Adipose tissue (tissue), 3 donors: ENCODE data around the gene ATP6V1G2. TPM values are rescaled to one million over a fixed set of nuclear protein-coding genes. Genes with fewer than 3 reads are reported as not detected.
"Not testable (repeated sequence)": the region's sequence is repeated elsewhere in the genome, so short reads cannot be mapped to it uniquely, and the experiment has no call there.

ENCODE experiments used
- H3K27ac ChIP-seq: one replicate; pipeline ENCODE4 v1.5.1; 2013; ENCODE audit warnings: low read depth, low read length
- WGBS, 3 donors: extraction: QIAGEN DNeasy Blood & Tissue Kit; methylation state at CpG; one replicate each; pipeline ENCODE4 v1.1.7; 2013; 5-methylcytosine and 5-hydroxymethylcytosine counted together
- polyA plus RNA-seq, 3 donors: library from polyadenylated mRNA; stranded (reverse); fragments of 200-250 nt; gene quantifications; one replicate each; pipeline ENCODE4 v1.2.3, GENCODE V29; 2013
- donor health status: healthy with polysubstance abuse.
- donor health status: Bipolar disorder and iron deficiency.
- donor health status: healthy.

ATP6V1G2 gene
- 1 to 10 TPM in 1 of 3 donors, under 1 TPM in 2; 0.48 to 1.8 (median 0.81) TPM for polyA plus RNA-seq

- no peak within 1 kb of the TSS for H3K27ac ChIP-seq
- 7 to 12% (median 9%) methylated on average over 11 of the region's 11 CpGs for WGBS, 3 donors
These were observed at the start of gene ATP6V1G2 for GRCh38 chr6:31546339-31546957. Gene ATP6V1G2, minus strand, starts transcription at chr6:31546608. Its CDS starts 49 bp downstream, at chr6:31546559.

- 86 to 94% (median 88%) methylated on average over 7 of the region's 7 CpGs for WGBS, 3 donors
These were observed 46.0 kb upstream of the ATP6V1G2 start for GRCh38 chr6:31592396-31592771.

GRCh38 chr6:31590691-31591090 is 44.3 kb upstream of the ATP6V1G2 start:
- not testable (repeated sequence) for H3K27ac ChIP-seq
- 74 to 88% (median 83%) methylated on average over 5 of the region's 5 CpGs for WGBS, 3 donors

More at GRCh38 chr6:31592396-31592771, 46.0 kb upstream of the ATP6V1G2 start:
- H3K27ac ChIP-seq = no peak overlapping the region

GRCh38 chr6:31588871-31589650 is 42.7 kb upstream of the ATP6V1G2 start:
- no peak overlapping the region for H3K27ac ChIP-seq
- WGBS, 3 donors = 47 to 55% (median 49%) methylated on average over 9 of the region's 9 CpGs

- WGBS, 3 donors = 50 to 58% (median 57%) methylated on average over 12 of the region's 12 CpGs
- no peak overlapping the region for H3K27ac ChIP-seq
These were observed 41.7 kb upstream of the ATP6V1G2 start for GRCh38 chr6:31587791-31588777.

GRCh38 chr6:31586599-31587281 is 40.3 kb upstream of the ATP6V1G2 start:
- 43 to 46% (median 46%) methylated on average over 8 to 9 of the region's 9 CpGs for WGBS, 3 donors
- H3K27ac ChIP-seq = peak overlapping the region; percentile 17

GRCh38 chr6:31586008-31586407 is 39.6 kb upstream of the ATP6V1G2 start, which contains the start of gene LST1:
Gene LST1, plus strand, starts transcription at chr6:31586277. Its CDS starts 1,023 bp downstream, at chr6:31587300.
- H3K27ac ChIP-seq = peak within 1 kb of the TSS; percentile 17
- 29 to 50% (median 35%) methylated on average over 1 of the region's 1 CpG for WGBS, 3 donors

GRCh38 chr6:31585491-31585890 is 39.1 kb upstream of the ATP6V1G2 start:
- no peak overlapping the region for H3K27ac ChIP-seq
- WGBS, 3 donors = 58 to 64% (median 62%) methylated on average over 2 of the region's 2 CpGs

- 36 to 57% (median 50%) methylated on average over 2 to 3 of the region's 3 CpGs for WGBS, 3 donors
- H3K27ac ChIP-seq = no peak within 1 kb of the TSS
These were observed 35.8 kb upstream of the ATP6V1G2 start, which contains the start of gene LTB for GRCh38 chr6:31582230-31582643. Gene LTB, minus strand, starts transcription at chr6:31582424. Its CDS starts 7 bp downstream, at chr6:31582417.

GRCh38 chr6:31581434-31582229 is 35.2 kb upstream of the ATP6V1G2 start:
- no peak overlapping the region for H3K27ac ChIP-seq
- WGBS, 3 donors = 17 to 21% (median 20%) methylated on average over 21 of the region's 21 CpGs

- 0% methylated on average over 56 to 62 of the region's 62 CpGs for WGBS, 3 donors
- H3K27ac ChIP-seq = no peak overlapping the region
These were observed 34.5 kb upstream of the ATP6V1G2 start for GRCh38 chr6:31580807-31581433.

- WGBS, 3 donors = 27 to 34% (median 30%) methylated on average over 11 of the region's 11 CpGs
- no peak overlapping the region for H3K27ac ChIP-seq
These were observed 34.0 kb upstream of the ATP6V1G2 start for GRCh38 chr6:31580438-31580740.

GRCh38 chr6:31579546-31580437 is 33.4 kb upstream of the ATP6V1G2 start:
- 86 to 92% (median 86%) methylated on average over 8 of the region's 8 CpGs for WGBS, 3 donors
- no peak overlapping the region for H3K27ac ChIP-seq

- H3K27ac ChIP-seq = no peak overlapping the region
- 88 to 98% (median 90%) methylated on average over 3 of the region's 3 CpGs for WGBS, 3 donors
These were observed 32.7 kb upstream of the ATP6V1G2 start for GRCh38 chr6:31579119-31579505.

GRCh38 chr6:31578184-31579118 is 32.0 kb upstream of the ATP6V1G2 start:
- 71 to 86% (median 84%) methylated on average over 12 of the region's 12 CpGs for WGBS, 3 donors
- no peak overlapping the region for H3K27ac ChIP-seq
